Gastroesophageal sphincter (tissue), 4 donors: ENCODE measurements around the gene TMEM175. TPM values are rescaled to one million over a fixed set of nuclear protein-coding genes. Genes with fewer than 3 reads are reported as not detected.

Experiments
- ATAC-seq: fragments of 150-250 bp; one replicate; pipeline ENCODE4 v1.9.1; 2016; ENCODE audit warnings: mild to moderate bottlenecking, moderate library complexity
- H3K27ac ChIP-seq, 4 donors: fragments of 200-600 bp; sonication (generic) in 3 of 4; 1 replicate in 3 of 4; 2 replicates in 1 of 4; pipeline ENCODE4 v1.5.1; 2016 to 2019
- H3K27me3 ChIP-seq: fragments of 200-600 bp; sonication (generic); one replicate; pipeline ENCODE4 v1.5.1; 2019
- H3K36me3 ChIP-seq, 2 donors: fragments of 200-600 bp; sonication (generic); one replicate each; pipeline ENCODE4 v1.5.1; 2019; ENCODE audit warnings: control low read depth in 1 of 2
- H3K4me1 ChIP-seq, 3 donors: fragments of 200-600 bp; sonication (generic); 1 replicate in 2 of 3; 2 replicates in 1 of 3; pipeline ENCODE4 v1.5.1; 2016 to 2019; ENCODE audit warnings: control low read depth in 2 of 3
- H3K4me3 ChIP-seq, 2 donors: fragments of 200-600 bp; sonication (generic); one replicate each; pipeline ENCODE4 v1.5.1; 2019; ENCODE audit warnings: mild to moderate bottlenecking in 1 of 2, moderate library complexity in 1 of 2
- H3K9me3 ChIP-seq, 3 donors: fragments of 200-600 bp; sonication (generic); one replicate each; pipeline ENCODE4 v1.5.1; 2017 to 2019; ENCODE audit warnings: control low read depth in 2 of 3
- CTCF ChIP-seq, 4 experiments: fragments of 200-600 bp in 2 of 4; fragments of 450-650 bp in 2 of 4; sonication (generic) in 1 of 4; IDR thresholded peaks; one replicate each; pipeline ENCODE4 v1.5.1; 2017 to 2019; ENCODE audit warnings: antibody characterized with exemption in 4 of 4, mild to moderate bottlenecking in 2 of 4, moderate library complexity in 2 of 4
- EP300 ChIP-seq: sonication (generic); formaldehyde crosslinking; IDR thresholded peaks from one replicate; pipeline ENCODE4 v1.6.1; 2017; ENCODE audit warnings: antibody characterized with exemption, mild to moderate bottlenecking
- POLR2A ChIP-seq, 2 donors: fragments of 450-650 bp; IDR thresholded peaks; one replicate each; pipeline ENCODE4 v1.6.1; 2017; ENCODE audit warnings: antibody characterized with exemption in 2 of 2, mild to moderate bottlenecking in 2 of 2, moderate library complexity in 1 of 2
- POLR2AphosphoS5 ChIP-seq: sonication (generic); formaldehyde crosslinking; IDR thresholded peaks from one replicate; pipeline ENCODE4 v1.6.1; 2017; ENCODE audit warnings: antibody characterized with exemption
- WGBS, 2 donors: methylation state at CpG; one replicate each; pipeline ENCODE4 v1.1.5; 2018; ENCODE audit warnings: low coverage in 1 of 2; 5-methylcytosine and 5-hydroxymethylcytosine counted together
- total RNA-seq, 4 donors: library from RNA; depleted of rRNA; stranded (reverse); fragments of >200 nt; gene quantifications; one replicate each; pipeline ENCODE4 v1.1.0, GENCODE V29; 2016

Gene TMEM175
- total RNA-seq, 4 donors from 2014 or later: 21.7 to 40.3 (median 24.2) TPM

GRCh38 chr4:957581-958313 lies 25.5 kb downstream of the TMEM175 start:
- no peak for ATAC-seq
- Histone ChIP-seq H3K36me3 (peaks cover 0 to 99% of the 10 kb centered on the region in 2 donors), H3K27me3 (no peaks in the 10 kb centered on the region), H3K4me1 (no peaks in the 10 kb centered on the region), H3K27ac (no peak overlapping the region), H3K4me3 (no peak overlapping the region), H3K9me3 (no peaks in the 10 kb centered on the region)
- no peak for TF ChIP-seq POLR2AphosphoS5
- TF ChIP-seq EP300: no peak
- no peak for TF ChIP-seq POLR2A (IDR thresholded peaks at IDR 0.05)
- no peak for TF ChIP-seq CTCF (IDR thresholded peaks at IDR 0.05)
- 83 to 91% methylated on average over 1 to 24 of the region's 45 CpGs for WGBS, 2 donors

- 90% methylated on average over 3 of the region's 17 CpGs; no CpG with 5 or more reads in 1 of the 2 donors for WGBS, 2 donors
- H3K36me3 ChIP-seq: peaks cover 0 to 99% of the 10 kb centered on the region in 2 donors
- no peaks in the 10 kb centered on the region for H3K27me3 ChIP-seq
- no peaks in the 10 kb centered on the region for H3K4me1 ChIP-seq
- no peaks in the 10 kb centered on the region for H3K9me3 ChIP-seq
- TF ChIP-seq POLR2AphosphoS5 (no peak), POLR2A (IDR thresholded peaks at IDR 0.05) (no peak), EP300 (no peak), CTCF (IDR thresholded peaks at IDR 0.05) (no peak)
- no peak overlapping the region for H3K27ac ChIP-seq
- H3K4me3 ChIP-seq: no peak overlapping the region
- no peak for ATAC-seq
Observed at GRCh38 chr4:958314-958665, 26.0 kb downstream of the TMEM175 start.

- Histone ChIP-seq H3K36me3 (peaks cover 0 to 99% of the 10 kb centered on the region in 2 donors), H3K9me3 (no peaks in the 10 kb centered on the region), H3K27ac (no peak overlapping the region), H3K27me3 (no peaks in the 10 kb centered on the region), H3K4me3 (no peak overlapping the region), H3K4me1 (no peaks in the 10 kb centered on the region)
- no peak for TF ChIP-seq CTCF (IDR thresholded peaks at IDR 0.05)
- no peak for TF ChIP-seq EP300
- no peak for TF ChIP-seq POLR2A (IDR thresholded peaks at IDR 0.05)
- TF ChIP-seq POLR2AphosphoS5: no peak
- 62% methylated on average over 3 of the region's 17 CpGs; no CpG with 5 or more reads in 1 of the 2 donors for WGBS, 2 donors
- ATAC-seq: no peak
Observed at GRCh38 chr4:958696-959337, 26.6 kb downstream of the TMEM175 start.

GRCh38 chr4:959338-960139 lies 27.3 kb downstream of the TMEM175 start:
- no peak for ATAC-seq
- Histone ChIP-seq H3K36me3 (peaks cover 0 to 99% of the 10 kb centered on the region in 2 donors), H3K4me3 (no peak overlapping the region), H3K27ac (no peak overlapping the region), H3K4me1 (no peaks in the 10 kb centered on the region), H3K9me3 (no peaks in the 10 kb centered on the region), H3K27me3 (no peaks in the 10 kb centered on the region)
- WGBS, 2 donors: 100% methylated on average over 2 of the region's 24 CpGs; no CpG with 5 or more reads in 1 of the 2 donors
- no peak for TF ChIP-seq EP300
- no peak for TF ChIP-seq POLR2AphosphoS5
- no peak for TF ChIP-seq CTCF (IDR thresholded peaks at IDR 0.05)
- TF ChIP-seq POLR2A (IDR thresholded peaks at IDR 0.05): no peak
